ENCODE results near the gene NAPG. TPM values are rescaled to one million over a fixed set of nuclear protein-coding genes. Genes with fewer than 3 reads are reported as not detected.
"Not testable (repeated sequence)": the region's sequence is repeated elsewhere in the genome, so short reads cannot be mapped to it uniquely, and the experiment has no call there.

Gene NAPG
- total RNA-seq, 1 donor from 2014 or later: 33.7 TPM

DNA sequence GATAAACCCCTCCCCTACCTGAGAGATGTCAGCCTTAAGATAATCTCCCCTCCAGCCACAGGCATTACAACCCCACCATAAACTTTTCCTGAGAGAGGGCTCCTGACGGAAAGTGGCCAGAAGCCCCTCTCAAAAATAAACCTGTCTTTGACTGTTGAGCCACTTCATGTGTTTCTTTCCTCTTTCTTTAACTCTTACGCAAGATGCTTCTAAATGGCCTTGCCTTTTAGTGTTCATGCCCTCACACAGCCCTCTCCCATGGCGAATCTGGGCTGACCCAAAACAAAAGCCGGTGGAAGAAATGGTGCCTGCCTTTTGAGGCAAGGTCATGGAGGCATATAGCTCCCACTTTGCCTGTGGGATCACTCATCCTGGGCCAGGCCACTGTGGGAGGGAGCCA is 54.4 kb downstream of the NAPG start:
- no peak for DNase-seq

DNA sequence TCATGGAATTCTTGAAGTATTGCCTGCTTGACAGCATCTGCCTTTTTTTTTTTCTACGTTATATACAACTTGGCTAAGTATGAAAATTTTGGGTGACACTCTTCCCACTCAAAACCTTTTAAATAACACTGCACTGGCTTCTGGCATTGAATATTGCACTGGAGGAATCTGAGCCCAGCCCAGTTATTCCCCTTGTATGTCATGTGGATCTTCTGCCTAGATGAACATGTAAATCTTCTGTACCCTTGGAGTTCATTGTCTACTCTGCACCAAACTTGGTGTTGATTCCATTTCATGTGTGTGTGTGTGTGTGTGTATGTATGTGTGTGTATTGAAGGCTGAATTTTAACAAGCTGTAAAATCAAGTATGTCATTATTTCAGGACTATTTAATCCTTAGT is 59.4 kb downstream of the NAPG start:
- no peak for DNase-seq

DNA sequence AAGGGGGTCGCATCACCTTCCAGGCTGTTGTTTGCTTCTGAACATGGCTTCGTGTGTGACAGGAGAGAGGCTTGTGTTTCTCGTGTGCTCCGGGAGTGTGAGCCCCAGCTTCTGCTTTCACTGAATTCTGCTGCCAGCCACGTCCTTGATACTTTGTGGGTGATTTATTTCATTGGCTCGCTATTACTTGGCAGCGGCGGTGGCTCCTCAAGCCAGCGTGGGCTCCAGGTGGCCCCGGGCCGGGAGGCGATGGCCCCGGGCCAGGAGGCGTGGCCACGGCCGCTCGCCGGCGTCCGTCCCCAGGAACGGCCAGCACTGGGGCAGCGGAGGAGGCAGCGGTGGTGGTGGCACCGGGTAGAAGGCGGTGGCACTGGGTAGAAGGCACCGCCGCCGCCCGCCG is 63.1 kb downstream of the NAPG start:
- DNase-seq: no peak

DNA sequence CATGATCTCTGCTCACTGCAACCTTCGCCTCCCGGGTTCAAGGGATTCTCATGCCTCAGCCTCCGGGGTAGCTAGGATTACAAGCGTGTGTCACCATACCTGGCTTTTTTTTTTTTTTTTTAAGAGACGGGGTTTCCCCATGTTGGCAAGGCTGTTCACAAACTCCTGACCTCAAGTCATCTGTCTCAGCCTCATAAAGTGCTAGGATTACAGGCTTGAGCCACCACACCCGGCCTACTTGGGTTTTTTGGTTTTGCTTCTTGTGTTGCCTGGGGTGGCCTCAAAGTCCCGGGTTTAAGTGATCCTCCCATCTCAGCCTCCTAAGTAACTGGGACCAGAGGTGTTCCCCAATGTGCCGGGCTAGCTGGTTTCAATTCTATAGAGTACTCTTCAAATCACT is 64.6 kb downstream of the NAPG start:
- no peak for DNase-seq

DNA sequence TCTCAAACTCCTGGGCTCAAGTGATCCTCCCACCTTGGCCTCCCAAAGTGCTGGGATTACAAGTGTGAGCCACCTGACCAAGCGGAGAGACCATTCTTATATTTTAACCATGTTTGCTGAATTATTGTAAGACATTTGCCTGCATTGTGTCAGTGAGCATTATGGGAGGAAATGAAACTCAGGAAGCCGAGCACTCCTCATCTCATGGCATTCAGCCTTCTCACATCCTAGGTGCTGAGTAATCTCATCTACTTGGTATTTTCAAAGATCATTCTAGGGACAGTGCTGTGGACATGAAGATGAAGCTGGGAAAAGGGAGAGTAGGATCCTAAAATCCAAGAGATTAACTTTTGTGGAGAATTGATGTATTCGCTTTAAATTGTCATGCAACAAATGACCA is 66.1 kb downstream of the NAPG start:
- no peak for DNase-seq

DNA sequence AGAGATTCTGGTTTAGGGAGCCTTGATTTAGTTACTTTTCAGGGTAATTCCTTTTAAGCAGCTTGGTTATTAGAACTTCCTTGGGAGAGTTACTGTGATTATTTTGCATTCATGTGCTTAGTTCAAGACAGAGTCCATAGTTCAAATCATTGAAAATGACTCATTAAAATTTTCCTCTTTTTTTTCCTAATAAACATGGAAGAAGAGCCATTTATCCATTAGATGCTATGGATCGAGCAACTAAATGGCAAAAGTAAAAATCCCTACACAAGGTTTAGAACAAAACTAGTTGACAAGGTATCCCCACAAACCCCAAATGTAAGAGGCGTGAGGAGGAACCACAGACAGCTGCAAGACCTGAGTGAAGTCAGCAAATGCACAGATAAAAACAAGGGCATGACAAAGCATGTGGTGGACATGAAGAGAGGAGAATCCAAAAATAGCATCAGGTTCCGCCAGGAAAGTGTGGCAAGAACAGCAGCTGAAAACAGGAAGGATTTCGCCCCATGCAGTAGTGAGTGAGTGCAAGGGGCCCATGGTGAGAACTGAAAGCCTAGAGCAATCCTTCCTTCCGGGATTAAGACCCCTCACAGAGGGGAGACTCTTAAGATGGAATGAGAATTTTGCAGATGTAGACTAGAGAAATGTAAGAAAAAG is 67.7 kb downstream of the NAPG start:
- DNase-seq: not testable (repeated sequence)

DNA sequence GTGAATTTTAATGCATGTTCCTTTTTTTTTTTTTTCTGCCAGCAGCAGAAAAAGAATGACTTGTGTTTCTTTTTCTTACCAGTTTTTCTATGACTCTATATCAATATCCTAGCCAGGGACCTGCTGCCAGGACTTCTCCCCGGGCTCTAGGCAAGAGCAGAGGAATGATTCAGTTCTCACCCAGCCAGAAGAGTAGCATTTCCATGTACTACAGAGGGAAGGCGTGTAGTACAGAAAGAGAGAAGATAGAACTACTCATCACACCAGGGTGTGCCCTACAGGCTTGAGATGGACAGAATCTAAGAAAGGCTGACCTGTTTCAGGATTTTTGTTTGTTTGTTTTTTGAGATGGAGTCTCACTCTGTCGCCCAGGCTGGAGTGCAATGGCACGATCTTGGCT is 70.1 kb downstream of the NAPG start:
- DNase-seq: not testable (repeated sequence)

DNA sequence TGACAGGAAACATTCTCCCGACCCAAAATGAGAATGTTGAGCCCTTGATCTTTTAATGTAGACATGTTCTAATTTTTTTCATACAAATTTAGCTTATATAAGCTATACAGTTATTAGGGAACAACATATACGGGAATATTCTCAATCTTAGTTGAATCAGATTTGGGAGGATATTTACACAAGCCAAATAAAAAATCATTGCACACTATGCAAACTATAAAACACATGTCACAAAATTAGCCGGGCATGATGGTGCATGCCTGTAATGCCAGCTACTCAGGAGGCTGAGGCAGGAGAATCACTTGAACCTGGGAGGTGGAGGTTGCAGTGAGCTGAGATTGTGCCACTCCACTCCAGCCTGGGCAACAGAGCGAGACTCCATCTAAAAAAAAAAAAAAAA is 71.9 kb downstream of the NAPG start:
- not testable (repeated sequence) for DNase-seq

DNA sequence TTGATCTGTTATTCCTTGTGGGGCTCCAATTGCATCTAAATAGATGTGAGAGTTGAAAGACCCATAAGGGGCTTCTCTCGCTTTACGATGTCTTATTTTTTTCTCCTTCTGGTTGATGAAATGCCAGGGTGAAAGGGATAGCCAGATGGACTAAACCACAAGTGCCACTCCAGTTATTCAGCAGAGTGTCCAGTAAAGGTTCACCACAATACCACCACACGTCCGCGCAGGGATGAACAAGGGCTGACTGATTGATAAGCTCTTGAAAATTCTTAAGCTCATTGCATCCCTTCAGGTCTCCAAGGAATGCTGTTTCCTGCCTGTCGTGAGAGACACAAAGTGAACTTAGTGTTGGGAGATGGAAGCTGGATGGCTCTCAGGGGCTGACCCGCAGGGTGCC is 74.9 kb downstream of the NAPG start:
- DNase-seq: not testable (repeated sequence)

Other genes with a start within 250 kb of the NAPG start
- 125 TPM for gene APCDD1, start 71.4 kb upstream of the NAPG start, total RNA-seq